GM19372 (cell line): Measurements from ENCODE around the gene KCNJ6.
"Not testable (repeated sequence)": the region's sequence is repeated elsewhere in the genome, so short reads cannot be mapped to it uniquely, and the experiment has no call there.

Experiments used
- ATAC-seq: cut with Tn5 transposase; IDR thresholded peaks from one replicate; pipeline ENCODE4 v1.9.1; 2021; ENCODE audit warnings: mild to moderate bottlenecking, low read depth, moderate library complexity; ENCODE audit not compliant: unreplicated experiment

Gene KCNJ6

GRCh38 chr21:37916310-37917051 is at the start of gene KCNJ6:
KCNJ6 (minus strand) TSS chr21:37916457; CDS start chr21:37840682, 75,775 bp downstream.
- no peak for ATAC-seq

- ATAC-seq, result no peak
These were observed 49.0 kb upstream of the KCNJ6 start for GRCh38 chr21:37965088-37965805.

DNA sequence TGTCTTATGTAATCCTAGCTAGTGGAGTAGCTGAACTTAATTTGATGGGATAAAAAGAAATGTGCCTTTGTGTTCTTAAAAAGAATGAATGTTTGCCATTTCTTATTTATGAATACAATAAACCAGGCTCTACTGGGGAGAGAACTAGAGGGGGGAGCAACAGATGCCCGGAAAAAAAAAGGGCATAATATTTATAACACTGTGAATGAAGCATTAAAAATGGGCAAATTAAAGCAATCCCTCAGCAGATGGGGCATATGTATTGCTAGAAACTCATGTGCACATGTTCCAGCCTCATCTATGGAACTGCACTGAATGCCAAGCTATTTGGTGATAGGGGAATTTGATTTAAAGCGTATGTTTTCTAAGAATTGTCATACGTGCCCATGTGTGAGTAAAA is 42.3 kb upstream of the KCNJ6 start:
- ATAC-seq, result no peak

GRCh38 chr21:37956772-37957171 is 40.5 kb upstream of the KCNJ6 start:
- ATAC-seq, result no peak

DNA sequence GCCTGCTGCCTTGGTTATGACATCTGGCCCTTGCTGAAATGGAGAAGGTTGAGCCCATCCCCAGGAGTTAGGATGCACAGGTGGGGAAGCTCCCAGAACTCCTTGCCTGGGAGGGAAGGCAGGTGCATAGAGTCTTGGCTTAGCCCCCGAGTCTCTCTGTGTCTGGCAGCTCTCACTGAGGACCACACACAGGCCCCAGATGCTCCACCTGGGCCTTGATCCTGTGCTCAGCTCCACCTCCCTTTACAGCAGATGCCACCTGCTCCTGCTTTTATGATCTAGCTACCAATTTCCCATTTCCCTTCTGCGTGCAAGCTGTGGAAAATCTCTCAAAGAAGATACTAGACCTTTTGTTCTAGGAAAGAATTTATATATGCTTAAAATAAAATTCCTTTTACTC is 28.8 kb upstream of the KCNJ6 start:
- no peak for ATAC-seq

GRCh38 chr21:37944496-37944895 is 28.2 kb upstream of the KCNJ6 start:
- no peak for ATAC-seq

DNA sequence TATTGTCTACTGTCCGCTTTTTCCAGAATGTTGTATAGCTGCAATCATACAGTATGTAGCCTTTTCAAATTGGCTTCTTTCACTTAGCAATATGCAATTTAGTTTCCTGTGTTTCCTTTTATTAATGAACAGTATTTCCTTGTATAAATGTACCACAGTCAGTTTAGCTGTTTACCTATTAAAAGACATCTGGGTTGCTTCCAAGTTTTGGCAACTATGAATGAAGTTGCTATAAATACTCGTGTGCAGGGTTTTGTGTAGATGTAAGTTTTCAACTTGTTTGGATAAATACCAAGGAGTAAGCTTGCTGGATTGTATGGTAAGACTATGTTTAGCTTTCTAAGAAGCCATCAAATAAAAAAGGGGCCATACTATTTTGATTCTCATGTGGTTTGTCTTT is 24.4 kb upstream of the KCNJ6 start:
- no peak for ATAC-seq

GRCh38 chr21:37939838-37940237 is 23.6 kb upstream of the KCNJ6 start:
- no peak for ATAC-seq

DNA sequence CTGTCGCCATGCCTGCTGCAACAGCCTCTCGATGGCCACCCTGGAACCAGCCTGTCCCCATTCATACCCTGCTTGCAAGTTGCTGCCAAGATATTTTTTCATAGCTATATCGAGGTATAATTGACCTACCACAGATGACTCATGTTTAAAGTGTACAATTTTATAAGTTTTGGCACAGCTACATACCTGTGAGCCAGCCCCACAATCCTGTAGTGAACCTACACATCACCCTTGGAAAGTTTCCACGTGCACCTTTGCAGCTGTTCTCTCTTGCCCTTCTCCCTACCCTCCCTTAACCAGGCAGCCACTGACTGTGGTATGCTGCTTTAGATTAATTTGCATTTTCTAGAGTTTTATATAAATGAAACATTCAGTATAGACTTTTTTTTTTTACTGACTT is 23.0 kb upstream of the KCNJ6 start:
- ATAC-seq, result no peak

GRCh38 chr21:37937668-37938067 is 21.4 kb upstream of the KCNJ6 start:
- ATAC-seq, result no peak

DNA sequence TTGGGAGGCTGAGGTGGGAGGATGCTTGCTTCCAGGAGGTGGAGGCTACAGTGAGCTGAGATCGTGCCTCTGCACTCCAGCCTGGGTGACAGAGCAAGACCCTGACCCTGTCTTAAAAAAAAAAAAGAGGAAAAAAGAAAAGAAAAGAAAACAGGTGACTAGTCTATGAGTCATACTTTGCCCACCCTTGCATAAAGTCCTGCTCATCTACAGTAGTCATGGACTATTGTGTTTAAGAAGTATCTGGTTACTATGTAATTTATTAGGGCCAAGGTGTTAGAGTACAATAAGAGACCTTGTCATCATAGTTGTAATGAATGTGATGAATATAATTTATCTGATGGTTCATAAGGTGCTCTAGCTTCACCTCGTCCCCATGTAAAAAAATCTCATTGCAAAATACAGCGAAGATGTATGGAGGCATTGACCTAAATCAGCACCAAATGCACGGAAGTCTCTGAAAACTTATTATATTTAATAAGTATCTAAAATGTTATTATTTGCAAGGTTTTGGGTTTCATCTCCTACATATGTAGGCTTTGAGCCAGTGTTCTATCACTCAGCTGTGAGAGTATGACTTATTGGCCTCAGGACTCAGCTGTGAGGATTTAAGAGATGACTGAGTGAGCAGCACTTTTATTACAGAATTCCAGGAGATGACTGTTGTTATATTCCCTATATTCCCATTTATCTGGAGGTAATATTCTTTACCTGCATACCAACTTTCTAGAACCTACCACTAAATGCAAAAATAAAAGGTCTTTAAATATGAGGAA is 19.9 kb upstream of the KCNJ6 start:
- ATAC-seq, result no peak

DNA sequence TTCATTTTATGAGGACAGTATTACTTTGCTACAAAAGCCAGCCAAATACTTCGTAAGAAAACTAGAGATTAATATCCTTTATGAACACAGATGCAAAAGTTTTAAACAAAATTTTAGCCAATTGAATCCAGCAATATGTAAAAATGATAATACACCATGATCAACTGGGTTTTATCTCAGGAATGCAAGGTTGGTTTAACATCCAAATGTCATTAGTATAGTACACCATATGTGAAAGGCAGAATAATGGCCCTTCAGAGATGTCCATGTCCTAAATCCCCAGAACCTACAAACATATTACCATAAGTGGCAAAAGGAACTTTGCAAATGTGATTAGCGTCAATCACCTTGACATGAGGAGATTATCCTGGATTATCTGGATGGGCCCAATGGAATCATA is 16.7 kb upstream of the KCNJ6 start:
- no peak for ATAC-seq

GRCh38 chr21:37927711-37928110 is 11.5 kb upstream of the KCNJ6 start:
- ATAC-seq, result no peak

DNA sequence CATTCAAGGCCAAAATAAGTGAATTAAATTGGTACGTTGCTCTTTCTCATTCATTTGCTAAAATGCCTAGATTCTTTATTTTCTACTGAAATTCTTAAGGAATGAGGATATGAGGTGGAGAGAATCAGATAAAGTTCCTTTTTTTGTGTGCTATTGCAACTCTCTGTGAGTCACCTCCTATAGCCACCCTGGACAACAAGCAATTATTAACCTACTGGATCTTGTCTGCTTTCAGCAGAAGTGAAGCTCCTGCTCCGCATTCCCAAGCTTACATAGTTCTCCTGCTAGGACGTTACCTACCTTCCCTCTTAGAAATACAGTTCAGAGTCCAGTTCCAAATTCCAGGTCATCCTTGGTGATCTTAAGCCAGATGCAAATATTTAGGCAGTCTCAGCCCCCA is 4.8 kb upstream of the KCNJ6 start:
- no peak for ATAC-seq

- ATAC-seq, result not testable (repeated sequence)
These were observed 4.0 kb upstream of the KCNJ6 start for GRCh38 chr21:37920302-37920701.

DNA sequence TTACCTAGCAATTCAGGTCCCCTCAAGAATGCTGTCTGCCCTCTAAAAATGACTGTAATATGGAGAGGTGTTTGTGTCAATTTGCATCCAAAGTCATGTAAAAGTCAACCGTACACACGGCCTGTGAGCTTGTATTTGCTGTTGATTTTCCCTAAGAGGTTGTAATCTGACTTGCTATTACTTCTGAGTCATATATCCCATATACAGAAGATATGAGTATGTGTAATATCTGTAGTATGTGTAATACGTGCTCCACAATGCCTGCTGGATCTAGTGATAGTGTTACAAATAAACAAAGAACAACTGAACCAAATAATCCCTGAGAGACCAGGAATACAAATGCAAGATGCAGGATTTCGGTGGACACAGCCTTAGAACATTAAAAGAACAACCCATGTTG is 1.4 kb upstream of the KCNJ6 start:
- ATAC-seq, result no peak

DNA sequence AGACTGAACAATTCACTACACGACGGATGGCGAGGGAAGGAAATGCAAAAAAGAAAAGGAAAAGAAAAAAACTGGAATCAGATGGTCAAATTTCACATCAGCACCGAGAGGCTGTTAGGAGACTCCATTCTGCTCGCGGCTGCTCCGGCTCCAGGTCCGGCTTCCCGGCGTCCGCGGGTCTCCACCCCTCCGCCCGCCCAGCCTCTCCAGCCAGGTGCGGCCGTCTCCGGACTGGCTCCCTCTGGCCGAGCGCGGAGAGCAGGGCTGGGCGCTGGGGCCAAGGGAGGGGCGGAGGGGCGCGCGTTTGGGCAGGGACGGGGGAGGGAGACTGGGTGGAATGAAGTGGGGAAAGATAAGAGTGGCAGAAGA is 332 bp downstream of the KCNJ6 start:
- no peak for ATAC-seq

DNA sequence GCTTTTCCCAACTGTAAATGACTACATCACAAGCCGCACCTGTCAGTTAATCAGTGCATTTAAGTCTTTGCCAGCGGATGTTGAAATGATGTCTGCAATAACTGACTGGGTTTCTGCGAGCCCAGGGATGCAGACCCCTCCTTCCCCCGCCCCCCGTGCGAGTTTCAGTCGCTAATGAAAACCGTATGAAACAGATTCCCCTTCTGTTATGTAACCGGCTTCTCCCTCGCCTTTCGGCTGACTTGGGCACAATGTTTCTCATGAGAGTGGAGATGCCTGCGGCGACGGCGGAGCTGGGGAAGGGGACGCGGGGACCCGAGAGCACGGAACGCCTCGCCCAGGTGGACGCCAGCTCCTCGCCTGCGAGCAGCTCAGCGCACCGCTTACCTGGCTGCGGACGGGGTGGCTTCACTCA is 753 bp downstream of the KCNJ6 start:
- no peak for ATAC-seq

- no peak for ATAC-seq
These were observed 3.6 kb downstream of the KCNJ6 start for GRCh38 chr21:37912616-37913015.

DNA sequence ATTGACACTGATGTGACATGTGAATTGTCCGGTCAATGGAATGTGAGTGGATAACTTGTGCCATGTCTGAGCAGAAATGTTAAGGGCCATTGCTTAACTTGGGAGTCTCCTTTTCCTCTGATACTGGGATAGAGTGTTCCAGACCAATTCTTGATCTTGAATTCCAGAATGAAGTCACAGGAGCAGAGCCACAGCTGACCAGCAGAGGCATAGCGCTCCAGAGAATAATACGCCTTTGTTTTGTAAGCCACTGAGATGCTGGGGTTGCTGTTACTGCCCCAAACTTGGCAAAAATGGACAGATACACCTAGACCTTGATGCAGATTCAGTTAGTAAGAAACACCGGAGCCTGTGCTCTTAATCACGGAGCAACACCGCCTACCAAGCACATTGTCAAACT is 6.3 kb downstream of the KCNJ6 start:
- no peak for ATAC-seq

GRCh38 chr21:37908691-37909090 is 7.6 kb downstream of the KCNJ6 start:
- no peak for ATAC-seq
